BE2C (cell line): ENCODE results near the gene PLCL2.

ENCODE experiments used
- DNase-seq: peaks from one replicate; pipeline ENCODE4 v3.0.0-alpha.2; 2020
- H3K27me3 ChIP-seq: fragments of 250-450 bp; sonication (Bioruptor Pico); 2 replicates; pipeline ENCODE4 v1.5.1; 2020; ENCODE audit warnings: mild to moderate bottlenecking
- H3K36me3 ChIP-seq: fragments of 250-450 bp; sonication (Bioruptor Pico); 2 replicates; pipeline ENCODE4 v1.5.1; 2020; ENCODE audit warnings: mild to moderate bottlenecking
- H3K4me1 ChIP-seq: fragments of 250-450 bp; sonication (Bioruptor Pico); 2 replicates; pipeline ENCODE4 v1.5.1; 2020
- H3K4me3 ChIP-seq: 2 replicates; pipeline ENCODE4 v1.5.1; 2011; ENCODE audit warnings: low read depth, low read length
- H3K9me3 ChIP-seq: fragments of 250-450 bp; sonication (Bioruptor Pico); 2 replicates; pipeline ENCODE4 v1.5.1; 2020
- CTCF ChIP-seq: IDR thresholded peaks from 2 replicates; pipeline ENCODE4 v1.5.1; 2012; ENCODE audit warnings: mild to moderate bottlenecking, low read depth, low read length

PLCL2 gene

GRCh38 chr3:17075358-17075757 lies 190.6 kb downstream of the PLCL2 start:
- Histone ChIP-seq H3K36me3 (no peaks in the 10 kb centered on the region), H3K9me3 (no peaks in the 10 kb centered on the region), H3K27me3 (no peaks in the 10 kb centered on the region), H3K4me1 (no peaks in the 10 kb centered on the region), H3K4me3 (no peak overlapping the region)
- TF ChIP-seq CTCF = no peak
- DNase-seq = no peak

GRCh38 chr3:17075907-17076306 lies 191.2 kb downstream of the PLCL2 start:
- H3K27me3 ChIP-seq = no peaks in the 10 kb centered on the region
- no peak for TF ChIP-seq CTCF
- no peaks in the 10 kb centered on the region for H3K36me3 ChIP-seq
- H3K9me3 ChIP-seq = no peaks in the 10 kb centered on the region
- H3K4me3 ChIP-seq = no peak overlapping the region
- no peaks in the 10 kb centered on the region for H3K4me1 ChIP-seq
- DNase-seq = no peak

GRCh38 chr3:17076940-17077605 lies 192.3 kb downstream of the PLCL2 start:
- no peak for DNase-seq
- Histone ChIP-seq H3K36me3 (no peaks in the 10 kb centered on the region), H3K27me3 (no peaks in the 10 kb centered on the region), H3K4me1 (no peaks in the 10 kb centered on the region), H3K9me3 (no peaks in the 10 kb centered on the region), H3K4me3 (no peak overlapping the region)
- no peak for TF ChIP-seq CTCF

- TF ChIP-seq CTCF = no peak
- H3K4me1 ChIP-seq = no peaks in the 10 kb centered on the region
- no peaks in the 10 kb centered on the region for H3K9me3 ChIP-seq
- no peak overlapping the region for H3K4me3 ChIP-seq
- no peaks in the 10 kb centered on the region for H3K36me3 ChIP-seq
- no peaks in the 10 kb centered on the region for H3K27me3 ChIP-seq
- DNase-seq = no peak
Observed at GRCh38 chr3:17077606-17078005, 192.9 kb downstream of the PLCL2 start.

GRCh38 chr3:17078926-17079465 lies 194.2 kb downstream of the PLCL2 start:
- Histone ChIP-seq H3K36me3 (no peaks in the 10 kb centered on the region), H3K4me3 (no peak overlapping the region)

More at GRCh38 chr3:17078926-17079465, 194.2 kb downstream of the PLCL2 start:
- Histone ChIP-seq H3K27me3 (no peaks in the 10 kb centered on the region), H3K9me3 (no peaks in the 10 kb centered on the region), H3K4me1 (no peaks in the 10 kb centered on the region)
- DNase-seq = no peak
- no peak for TF ChIP-seq CTCF
